ENCODE measurements around the gene TAGAP.

Gene TAGAP

DNA sequence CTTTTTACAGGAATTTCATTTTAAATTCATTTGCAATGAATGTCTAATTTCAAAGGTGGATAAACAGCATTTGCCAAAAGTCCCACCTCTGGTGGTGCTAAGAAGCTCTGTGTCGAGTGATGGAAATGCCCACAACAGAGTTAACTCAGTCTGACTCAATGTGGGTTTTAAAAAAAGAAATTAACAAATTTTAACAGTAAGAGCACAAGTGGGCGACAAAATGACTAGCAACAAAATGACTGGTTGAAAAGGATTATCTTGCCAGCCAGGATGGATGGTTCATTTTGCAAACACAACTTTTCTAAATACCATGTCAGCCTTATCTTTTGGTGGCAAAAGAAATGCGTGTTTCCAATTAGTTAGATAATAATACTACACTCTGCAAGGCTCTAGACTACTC is 14.3 kb upstream of the TAGAP start:
- TF ChIP-seq CTCF (IDR thresholded peaks at IDR 0.05): no peak
- intact Hi-C loops (cut with DNase I; ENCODE audit: low total_unique reads): no loop called here
- Histone ChIP-seq H3K4me3 (no peak overlapping the region), H3K27me3 (peaks cover 0 to 24% of the 10 kb centered on the region in 2 donors), H3K9me3 (no peaks in the 10 kb centered on the region), H3K4me1 (no peaks in the 10 kb centered on the region), H3K27ac (no peak overlapping the region), H3K36me3 (no peaks in the 10 kb centered on the region)
- no peak for DNase-seq

- peaks cover 0 to 10% of the 10 kb centered on the region in 2 donors for H3K27me3 ChIP-seq
- no peak overlapping the region for H3K27ac ChIP-seq
- no peak for TF ChIP-seq CTCF (IDR thresholded peaks at IDR 0.05)
- intact Hi-C loops (cut with DNase I; ENCODE audit: low total_unique reads): no loop called here
- no peak for DNase-seq
- no peaks in the 10 kb centered on the region for H3K36me3 ChIP-seq
- no peaks in the 10 kb centered on the region for H3K4me1 ChIP-seq
- no peak overlapping the region for H3K4me3 ChIP-seq
- no peaks in the 10 kb centered on the region for H3K9me3 ChIP-seq
These were observed 12.1 kb upstream of the TAGAP start for GRCh38 chr6:159056899-159057298.

- no peaks in the 10 kb centered on the region for H3K36me3 ChIP-seq
- no peak for DNase-seq
- peaks cover 0 to 9% of the 10 kb centered on the region in 2 donors for H3K27me3 ChIP-seq
- no peak for TF ChIP-seq CTCF (IDR thresholded peaks at IDR 0.05)
- no peaks in the 10 kb centered on the region for H3K4me1 ChIP-seq
- H3K9me3 ChIP-seq: no peaks in the 10 kb centered on the region
- H3K4me3 ChIP-seq: no peak overlapping the region
- intact Hi-C loops (cut with DNase I; ENCODE audit: low total_unique reads): no loop called here
- H3K27ac ChIP-seq: no peak overlapping the region
These were observed 11.6 kb upstream of the TAGAP start for GRCh38 chr6:159056432-159056831.

DNA sequence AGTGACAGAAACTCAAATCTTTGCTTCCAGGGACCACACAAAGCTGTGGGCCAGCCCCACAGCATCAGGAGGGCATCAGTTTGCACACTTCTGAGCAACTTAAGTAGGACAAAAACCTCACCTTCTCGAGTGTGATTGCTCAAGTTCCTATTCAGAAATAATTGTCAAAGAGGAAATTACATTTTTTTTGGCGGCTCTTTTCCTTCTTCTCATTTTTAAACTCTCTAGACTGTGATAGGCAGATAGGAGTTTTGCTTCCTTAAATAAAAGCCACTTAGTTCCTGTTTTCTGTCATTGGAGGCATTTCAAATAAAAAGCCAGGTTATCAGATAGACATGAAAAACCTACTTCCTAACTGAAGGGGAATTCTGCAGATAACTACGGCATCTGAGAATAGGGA is 11.2 kb upstream of the TAGAP start:
- Histone ChIP-seq H3K27ac (no peak overlapping the region), H3K9me3 (no peaks in the 10 kb centered on the region)

GRCh38 chr6:159053781-159054398 is 9.1 kb upstream of the TAGAP start:
- intact Hi-C loops (cut with DNase I; ENCODE audit: low total_unique reads): no loop called here
- no peak overlapping the region for H3K27ac ChIP-seq
- no peak for DNase-seq
- H3K4me1 ChIP-seq: no peaks in the 10 kb centered on the region
- no peak for TF ChIP-seq CTCF (IDR thresholded peaks at IDR 0.05)
- H3K9me3 ChIP-seq: no peaks in the 10 kb centered on the region
- H3K36me3 ChIP-seq: no peaks in the 10 kb centered on the region
- no peak overlapping the region for H3K4me3 ChIP-seq
- peaks cover 0 to 3% of the 10 kb centered on the region in 2 donors for H3K27me3 ChIP-seq

More for the DNA sequence above, 11.2 kb upstream of the TAGAP start:
- Histone ChIP-seq H3K4me3 (no peak overlapping the region), H3K36me3 (no peaks in the 10 kb centered on the region), H3K4me1 (no peaks in the 10 kb centered on the region), H3K27me3 (peaks cover 0 to 8% of the 10 kb centered on the region in 2 donors)
- no peak for DNase-seq
- intact Hi-C loops (cut with DNase I; ENCODE audit: low total_unique reads): no loop called here
- TF ChIP-seq CTCF (IDR thresholded peaks at IDR 0.05): no peak

DNA sequence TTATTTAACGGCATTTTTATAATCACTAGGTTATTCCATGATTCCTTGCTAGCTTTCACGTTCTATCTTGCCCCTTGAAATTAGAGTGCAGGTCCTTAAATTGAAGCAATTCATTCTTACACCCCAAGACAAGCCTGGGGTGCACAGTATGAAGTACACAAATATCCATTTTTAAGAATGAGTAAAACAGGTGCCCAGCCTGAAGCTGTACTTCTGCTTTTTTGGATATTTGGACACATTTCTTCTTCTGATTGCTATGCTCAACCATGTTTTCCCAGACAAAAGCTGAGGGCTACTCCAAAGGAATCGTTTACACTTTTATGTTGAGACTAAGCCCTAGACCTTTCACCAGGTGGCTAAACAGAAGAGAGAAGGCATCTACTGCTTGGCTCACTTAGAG is 7.9 kb upstream of the TAGAP start:
- Histone ChIP-seq H3K4me3 (no peak overlapping the region), H3K9me3 (no peaks in the 10 kb centered on the region), H3K27me3 (peaks cover 0 to 9% of the 10 kb centered on the region in 2 donors), H3K27ac (no peak overlapping the region), H3K36me3 (no peaks in the 10 kb centered on the region), H3K4me1 (no peaks in the 10 kb centered on the region)
- intact Hi-C loops (cut with DNase I; ENCODE audit: low total_unique reads): no loop called here
- TF ChIP-seq CTCF (IDR thresholded peaks at IDR 0.05): no peak
- DNase-seq: no peak
